GM12801 (cell line): Measurements from ENCODE around the gene DNAH7.

Source experiments
- CTCF ChIP-seq: IDR thresholded peaks from one replicate; pipeline ENCODE4 v1.5.1; 2011; ENCODE audit warnings: control low read depth; ENCODE audit not compliant: insufficient read length; ENCODE audit errors: extremely low read depth

Gene DNAH7

GRCh38 chr2:195959341-195959740, 109.3 kb downstream of the DNAH7 start:
- no peak for TF ChIP-seq CTCF

GRCh38 chr2:195956725-195957124, 111.9 kb downstream of the DNAH7 start:
- TF ChIP-seq CTCF = no peak

- TF ChIP-seq CTCF = no peak
Observed at GRCh38 chr2:195945056-195945455, 123.6 kb downstream of the DNAH7 start.

GRCh38 chr2:195937176-195937575, 131.5 kb downstream of the DNAH7 start:
- TF ChIP-seq CTCF = no peak

- no peak for TF ChIP-seq CTCF
Observed at GRCh38 chr2:195934484-195934883, 134.2 kb downstream of the DNAH7 start.

GRCh38 chr2:195929531-195929930, 139.1 kb downstream of the DNAH7 start:
- no peak for TF ChIP-seq CTCF

GRCh38 chr2:195925120-195925519, 143.5 kb downstream of the DNAH7 start:
- no peak for TF ChIP-seq CTCF

- TF ChIP-seq CTCF = no peak
Observed at GRCh38 chr2:195923889-195924288, 144.7 kb downstream of the DNAH7 start.
